Neutrophil (primary cell): Measurements from ENCODE around the gene ALDH1L2.
A peak's percentile ranks its signal among the peaks of the same experiment; 100 is the strongest.
"Not testable (repeated sequence)": the region's sequence is repeated elsewhere in the genome, so short reads cannot be mapped to it uniquely, and the experiment has no call there.

Experiments used
- H3K27ac ChIP-seq: fragments of 200-600 bp; sonication (generic); 2 replicates; pipeline ENCODE4 v1.5.1; 2016; ENCODE audit warnings: mild to moderate bottlenecking, moderate library complexity
- H3K27me3 ChIP-seq: fragments of 200-600 bp; sonication (generic); 2 replicates; pipeline ENCODE4 v1.6.0; 2016; ENCODE audit warnings: mild to moderate bottlenecking
- H3K36me3 ChIP-seq: fragments of 200-600 bp; sonication (generic); 2 replicates; pipeline ENCODE4 v1.5.1; 2017
- H3K4me1 ChIP-seq, 2 experiments: fragments of 200-600 bp in 1 of 2; sonication (generic) in 1 of 2; 1 replicate in 1 of 2; 2 replicates in 1 of 2; pipeline versions ENCODE4 v1.5.1 to v1.6.1; 2013 to 2016; ENCODE audit warnings: low read depth in 1 of 2, low read length in 1 of 2, mild to moderate bottlenecking in 1 of 2, moderate library complexity in 1 of 2; ENCODE audit not compliant: control insufficient read depth in 1 of 2, insufficient read depth in 1 of 2
- H3K4me3 ChIP-seq, 2 experiments: fragments of 200-600 bp in 1 of 2; sonication (generic) in 1 of 2; 1 replicate in 1 of 2; 2 replicates in 1 of 2; pipeline ENCODE4 v1.5.1; 2013 to 2016; ENCODE audit warnings: low read depth in 1 of 2, low read length in 1 of 2, mild to moderate bottlenecking in 1 of 2, moderate library complexity in 1 of 2
- H3K9me3 ChIP-seq: fragments of 200-600 bp; sonication (generic); 2 replicates; pipeline ENCODE4 v1.5.1; 2016
- TF ChIP-seq, protein P1 (sequence below): fragments of 200-600 bp; sonication (generic); IDR thresholded peaks from 2 replicates; pipeline ENCODE4 v1.5.1; 2016; ENCODE audit warnings: antibody characterized with exemption

The ALDH1L2 gene

DNA sequence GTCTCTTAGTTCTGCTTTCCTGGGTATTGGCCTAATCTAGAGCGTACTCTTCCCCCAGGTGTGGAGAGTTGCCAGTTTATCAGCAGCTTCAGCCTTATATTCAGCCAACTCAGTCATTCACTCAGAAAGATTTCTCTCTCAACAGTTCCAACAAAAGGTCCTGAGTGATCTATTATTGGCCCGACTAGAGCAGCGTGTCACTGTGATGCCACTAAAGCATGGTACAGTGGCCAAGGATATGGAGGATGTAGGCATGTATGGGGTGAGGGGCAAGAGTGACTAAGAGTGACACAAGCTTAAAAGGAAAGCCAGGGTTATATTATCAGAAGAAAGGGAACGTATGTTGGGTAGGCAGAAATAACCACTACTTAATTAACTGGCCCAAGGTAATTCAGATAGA is 93.3 kb downstream of the ALDH1L2 start:
- Histone ChIP-seq H3K4me3 (no peak overlapping the region), H3K9me3 (no peaks in the 10 kb centered on the region), H3K4me1 (peaks cover 6 to 7% of the 10 kb centered on the region in 2 experiments), H3K27me3 (no peaks in the 10 kb centered on the region), H3K36me3 (no peaks in the 10 kb centered on the region), H3K27ac (no peak overlapping the region)
- TF ChIP-seq, protein P1, sequence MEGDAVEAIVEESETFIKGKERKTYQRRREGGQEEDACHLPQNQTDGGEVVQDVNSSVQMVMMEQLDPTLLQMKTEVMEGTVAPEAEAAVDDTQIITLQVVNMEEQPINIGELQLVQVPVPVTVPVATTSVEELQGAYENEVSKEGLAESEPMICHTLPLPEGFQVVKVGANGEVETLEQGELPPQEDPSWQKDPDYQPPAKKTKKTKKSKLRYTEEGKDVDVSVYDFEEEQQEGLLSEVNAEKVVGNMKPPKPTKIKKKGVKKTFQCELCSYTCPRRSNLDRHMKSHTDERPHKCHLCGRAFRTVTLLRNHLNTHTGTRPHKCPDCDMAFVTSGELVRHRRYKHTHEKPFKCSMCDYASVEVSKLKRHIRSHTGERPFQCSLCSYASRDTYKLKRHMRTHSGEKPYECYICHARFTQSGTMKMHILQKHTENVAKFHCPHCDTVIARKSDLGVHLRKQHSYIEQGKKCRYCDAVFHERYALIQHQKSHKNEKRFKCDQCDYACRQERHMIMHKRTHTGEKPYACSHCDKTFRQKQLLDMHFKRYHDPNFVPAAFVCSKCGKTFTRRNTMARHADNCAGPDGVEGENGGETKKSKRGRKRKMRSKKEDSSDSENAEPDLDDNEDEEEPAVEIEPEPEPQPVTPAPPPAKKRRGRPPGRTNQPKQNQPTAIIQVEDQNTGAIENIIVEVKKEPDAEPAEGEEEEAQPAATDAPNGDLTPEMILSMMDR: no peak

DNA sequence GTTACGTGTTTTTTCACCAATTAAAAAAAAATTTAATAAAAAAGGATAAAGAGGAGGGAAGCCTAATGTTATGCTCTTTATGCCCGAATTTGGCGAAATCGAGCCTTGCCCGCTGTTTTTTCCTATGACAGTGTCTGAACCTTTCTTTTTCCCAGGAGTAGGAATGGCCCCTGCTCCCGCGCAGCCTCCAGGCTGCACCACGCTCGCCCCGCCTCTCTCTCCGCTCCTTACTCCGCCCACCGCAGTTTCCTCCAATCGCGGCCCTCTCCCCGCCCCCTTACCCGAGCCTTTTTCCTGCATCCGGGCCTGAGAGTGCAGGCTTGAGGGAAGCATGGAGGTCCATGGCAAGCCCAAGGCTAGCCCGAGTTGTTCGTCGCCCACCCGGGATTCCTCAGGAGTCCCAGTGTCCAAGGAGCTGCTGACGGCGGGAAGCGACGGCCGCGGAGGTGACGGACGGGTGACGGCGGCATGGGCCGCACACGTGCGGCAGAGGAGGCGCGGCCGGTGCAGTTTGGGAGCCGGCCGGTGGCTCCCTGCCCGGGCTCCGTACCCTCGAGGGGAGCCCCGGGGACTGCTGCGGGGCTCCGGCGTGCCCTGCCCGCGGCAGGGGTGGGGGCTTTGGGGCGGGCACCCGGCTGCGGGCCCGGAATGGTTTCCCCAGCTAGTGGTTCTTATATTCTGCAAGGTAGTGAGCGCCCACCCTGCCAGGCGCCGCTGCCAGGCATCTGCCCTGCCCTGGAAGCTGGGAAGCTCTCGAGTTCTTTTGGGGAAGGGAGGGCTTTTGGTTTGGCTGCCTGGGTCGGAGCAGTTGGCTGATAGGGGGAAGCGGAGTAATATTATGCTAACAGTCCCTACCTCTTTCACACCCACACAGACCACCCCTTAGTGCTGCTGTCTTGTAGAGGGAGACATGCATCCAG is 98.0 kb downstream of the ALDH1L2 start, which contains the start of gene NOPCHAP1:
Gene NOPCHAP1 (plus strand): TSS at position 295 of the 920 bp plus-strand sequence. CDS start 37 bp downstream, at position 332.
- H3K4me3 ChIP-seq: peak within 1 kb of the TSS; percentile 77 to 81
- TF ChIP-seq, protein P1: peak; percentile 30

DNA sequence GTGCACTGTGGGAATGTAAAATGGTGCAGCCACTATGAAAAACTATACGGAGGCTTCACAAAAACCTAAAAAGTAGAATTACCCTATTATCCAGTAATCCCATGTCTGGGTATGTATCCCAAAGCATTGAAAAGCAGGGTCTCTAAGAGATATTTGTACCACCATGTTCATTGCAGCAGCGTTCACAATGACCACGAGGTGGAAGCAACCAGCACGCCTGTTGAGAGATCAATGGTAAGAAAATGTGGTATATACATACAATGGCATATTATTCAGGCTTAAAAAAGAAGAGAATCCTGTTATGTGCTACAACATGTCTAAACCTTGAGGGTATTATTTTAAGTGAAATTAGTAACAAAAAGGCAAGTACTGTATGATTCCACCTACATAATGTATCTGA is 99.1 kb downstream of the ALDH1L2 start:
- H3K4me3 ChIP-seq: no peak overlapping the region

More for the DNA sequence above, 98.0 kb downstream of the ALDH1L2 start, which contains the start of gene NOPCHAP1:
- Histone ChIP-seq H3K36me3 (no peaks in the 10 kb centered on the region), H3K9me3 (no peaks in the 10 kb centered on the region), H3K27me3 (peaks cover 13% of the 10 kb centered on the region), H3K4me1 (peaks cover 12 to 13% of the 10 kb centered on the region in 2 experiments), H3K27ac (no peak within 1 kb of the TSS)

DNA sequence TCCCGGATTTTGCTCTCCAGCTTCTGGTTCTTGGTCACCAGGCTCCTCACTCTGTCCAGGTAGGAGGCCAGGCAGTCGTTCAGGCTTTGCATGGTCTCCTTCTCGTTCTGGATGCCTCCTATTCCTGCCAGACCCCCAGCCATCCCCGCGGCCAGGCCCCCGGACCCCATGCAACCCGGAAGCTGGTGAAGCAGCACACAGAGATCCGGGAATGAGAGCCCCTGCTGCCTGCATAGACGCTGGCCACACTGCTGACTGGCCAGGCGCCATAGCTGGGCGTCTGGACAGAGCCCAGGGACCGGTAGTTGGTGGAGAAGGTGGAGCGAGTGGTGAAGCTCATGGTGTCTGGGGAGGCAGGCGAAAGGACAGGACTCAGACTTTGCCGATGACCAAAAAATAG is 106.6 kb downstream of the ALDH1L2 start:
- H3K9me3 ChIP-seq, H3K27ac ChIP-seq, H3K36me3 ChIP-seq, H3K4me3 ChIP-seq, H3K27me3 ChIP-seq, H3K4me1 ChIP-seq: not testable (repeated sequence)

More for the DNA sequence above, 99.1 kb downstream of the ALDH1L2 start:
- H3K4me1 ChIP-seq: peaks cover 12 to 13% of the 10 kb centered on the region in 2 experiments
- TF ChIP-seq, protein P1: no peak
- peaks cover 13% of the 10 kb centered on the region for H3K27me3 ChIP-seq
- H3K9me3 ChIP-seq: no peaks in the 10 kb centered on the region
- H3K36me3 ChIP-seq: no peaks in the 10 kb centered on the region
- no peak overlapping the region for H3K27ac ChIP-seq

DNA sequence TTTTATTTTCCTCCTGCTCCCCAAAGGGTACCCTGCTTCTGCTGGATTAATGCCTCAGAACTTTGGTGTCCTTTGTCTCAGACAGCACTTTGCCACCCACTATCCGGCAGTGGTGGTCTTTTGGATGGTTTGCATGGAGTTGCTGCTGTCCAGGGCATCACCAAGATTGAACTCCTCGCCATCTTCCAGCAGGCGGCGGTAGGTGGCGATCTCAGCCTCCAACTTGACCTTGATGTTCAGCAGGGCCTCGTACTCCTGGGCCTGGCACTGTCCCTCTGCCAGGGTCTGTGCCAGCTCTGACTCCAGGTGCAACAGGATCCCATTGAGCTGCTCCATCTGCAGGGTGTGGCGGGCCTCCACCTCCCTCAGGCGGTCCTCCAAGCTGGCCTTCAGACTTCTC is 107.6 kb downstream of the ALDH1L2 start:
- H3K27me3 ChIP-seq: no peaks in the 10 kb centered on the region
- H3K36me3 ChIP-seq: no peaks in the 10 kb centered on the region
- H3K9me3 ChIP-seq: no peaks in the 10 kb centered on the region
- TF ChIP-seq, protein P1: no peak
- no peak overlapping the region for H3K27ac ChIP-seq
- H3K4me3 ChIP-seq: no peak overlapping the region
- H3K4me1 ChIP-seq: no peaks in the 10 kb centered on the region
